ENCODE data around the gene SLC7A5. TPM values are rescaled to one million over a fixed set of nuclear protein-coding genes. Genes with fewer than 3 reads are reported as not detected.

SLC7A5 gene
- total RNA-seq, 1 donor from 2014 or later = 169 TPM

- TF ChIP-seq, protein P1, sequence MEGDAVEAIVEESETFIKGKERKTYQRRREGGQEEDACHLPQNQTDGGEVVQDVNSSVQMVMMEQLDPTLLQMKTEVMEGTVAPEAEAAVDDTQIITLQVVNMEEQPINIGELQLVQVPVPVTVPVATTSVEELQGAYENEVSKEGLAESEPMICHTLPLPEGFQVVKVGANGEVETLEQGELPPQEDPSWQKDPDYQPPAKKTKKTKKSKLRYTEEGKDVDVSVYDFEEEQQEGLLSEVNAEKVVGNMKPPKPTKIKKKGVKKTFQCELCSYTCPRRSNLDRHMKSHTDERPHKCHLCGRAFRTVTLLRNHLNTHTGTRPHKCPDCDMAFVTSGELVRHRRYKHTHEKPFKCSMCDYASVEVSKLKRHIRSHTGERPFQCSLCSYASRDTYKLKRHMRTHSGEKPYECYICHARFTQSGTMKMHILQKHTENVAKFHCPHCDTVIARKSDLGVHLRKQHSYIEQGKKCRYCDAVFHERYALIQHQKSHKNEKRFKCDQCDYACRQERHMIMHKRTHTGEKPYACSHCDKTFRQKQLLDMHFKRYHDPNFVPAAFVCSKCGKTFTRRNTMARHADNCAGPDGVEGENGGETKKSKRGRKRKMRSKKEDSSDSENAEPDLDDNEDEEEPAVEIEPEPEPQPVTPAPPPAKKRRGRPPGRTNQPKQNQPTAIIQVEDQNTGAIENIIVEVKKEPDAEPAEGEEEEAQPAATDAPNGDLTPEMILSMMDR (IDR thresholded peaks at IDR 0.05; ENCODE audit: insufficient read depth, low read length, severe bottlenecking) = no peak
- DNase-seq (ENCODE audit: low read depth) (no peak), FAIRE-seq (peak; percentile 50)
- Histone ChIP-seq H3K4me3 (ENCODE audit: low read depth, low read length) (no peak overlapping the region), H3K36me3 (ENCODE audit: control insufficient read depth, insufficient read depth, low read length) (peaks cover 85% of the 10 kb centered on the region), H3K27me3 (ENCODE audit: control insufficient read depth, insufficient read depth, low read length) (no peaks in the 10 kb centered on the region)
These were observed 27.0 kb downstream of the SLC7A5 start for GRCh38 chr16:87842209-87842869.

- no peak overlapping the region for H3K4me3 ChIP-seq (ENCODE audit: low read depth, low read length)
- H3K36me3 ChIP-seq (ENCODE audit: control insufficient read depth, insufficient read depth, low read length) = peaks cover 85% of the 10 kb centered on the region
- TF ChIP-seq, protein P1 (IDR thresholded peaks at IDR 0.05; ENCODE audit: insufficient read depth, low read length, severe bottlenecking) = no peak
- no peaks in the 10 kb centered on the region for H3K27me3 ChIP-seq (ENCODE audit: control insufficient read depth, insufficient read depth, low read length)
- DNase-seq (ENCODE audit: low read depth) (no peak), FAIRE-seq (no peak)
These were observed 27.7 kb downstream of the SLC7A5 start for GRCh38 chr16:87841340-87842208.

DNA sequence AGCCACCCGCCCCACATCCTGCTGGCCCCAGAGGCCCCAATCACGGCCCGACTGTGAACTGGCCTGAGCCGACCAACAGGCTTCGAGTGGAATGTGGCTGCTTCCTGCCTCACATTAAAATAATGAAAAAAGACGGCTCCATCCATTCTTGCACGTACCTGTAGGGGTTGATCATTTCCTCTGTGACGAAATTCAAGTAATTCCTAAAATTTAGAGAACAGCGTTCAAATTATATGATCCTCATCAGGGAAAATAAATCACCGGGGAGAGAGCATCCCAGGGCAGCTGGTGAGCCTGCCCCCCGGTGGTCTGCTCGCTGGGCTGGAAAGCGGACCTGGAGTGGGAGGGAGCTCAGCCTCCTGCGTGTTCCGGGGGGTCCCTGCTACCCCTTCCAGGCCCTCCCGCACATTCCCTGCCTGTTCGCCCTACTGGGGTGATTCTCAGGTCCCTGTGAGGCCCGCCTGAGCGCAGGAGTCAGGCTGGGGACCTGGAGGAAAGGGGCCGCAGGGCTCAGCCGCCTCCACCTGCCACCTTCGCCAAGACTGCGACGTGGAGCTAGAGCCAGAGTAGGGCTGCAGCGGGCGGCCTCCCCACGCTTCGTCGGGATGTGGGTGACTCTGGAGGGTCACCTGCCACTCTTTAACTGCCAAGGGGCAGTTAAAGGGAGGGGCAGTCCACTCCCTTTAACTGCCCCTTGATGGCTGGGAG is 28.9 kb downstream of the SLC7A5 start:
- no peak for FAIRE-seq
- TF ChIP-seq, protein P1 (IDR thresholded peaks at IDR 0.05; ENCODE audit: insufficient read depth, low read length, severe bottlenecking) = no peak
- Histone ChIP-seq H3K36me3 (ENCODE audit: control insufficient read depth, insufficient read depth, low read length) (peaks cover 89% of the 10 kb centered on the region), H3K4me3 (ENCODE audit: low read depth, low read length) (no peak overlapping the region), H3K27me3 (ENCODE audit: control insufficient read depth, insufficient read depth, low read length) (no peaks in the 10 kb centered on the region)
- DNase-seq (ENCODE audit: low read depth) = no peak

DNA sequence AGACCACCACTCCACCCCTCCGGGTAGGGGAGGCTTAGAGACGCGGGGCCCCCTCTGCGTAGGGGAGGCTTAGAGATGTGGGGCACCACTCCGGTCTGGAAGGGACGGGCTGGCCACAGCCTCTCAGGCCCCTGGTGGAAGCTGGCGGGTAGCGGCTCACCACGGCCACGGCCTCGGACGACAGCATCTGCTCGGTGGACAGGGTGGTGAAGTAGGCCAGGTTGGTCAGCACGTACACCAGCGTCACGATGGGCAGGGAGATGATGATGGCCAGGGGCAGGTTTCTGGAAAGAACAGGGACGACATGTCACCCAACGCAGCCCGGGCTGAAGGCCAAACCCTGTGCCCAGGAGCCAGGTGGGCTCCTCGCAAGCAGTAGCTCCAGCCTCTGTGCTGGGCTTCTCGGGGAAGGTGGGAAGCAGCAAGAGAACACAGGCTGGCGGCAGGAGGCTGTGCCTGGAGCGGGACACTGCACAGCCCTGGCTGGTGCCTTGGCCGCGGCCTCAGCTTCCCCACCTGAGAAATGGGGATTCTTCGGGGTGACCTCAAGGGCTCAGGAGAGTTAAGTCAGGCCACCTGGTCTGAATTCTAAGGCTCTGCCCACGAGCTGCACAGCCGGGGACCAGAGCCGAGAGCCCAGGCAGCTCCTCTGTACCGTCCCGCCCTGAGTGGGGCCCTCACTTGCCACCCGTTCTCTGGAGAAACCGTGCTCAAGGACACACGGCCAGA is 29.6 kb downstream of the SLC7A5 start:
- Histone ChIP-seq H3K36me3 (ENCODE audit: control insufficient read depth, insufficient read depth, low read length) (peaks cover 93% of the 10 kb centered on the region), H3K27me3 (ENCODE audit: control insufficient read depth, insufficient read depth, low read length) (no peaks in the 10 kb centered on the region), H3K4me3 (ENCODE audit: low read depth, low read length) (no peak overlapping the region)
- DNase-seq (ENCODE audit: low read depth) = no peak
- TF ChIP-seq, protein P1 (IDR thresholded peaks at IDR 0.05; ENCODE audit: insufficient read depth, low read length, severe bottlenecking) = no peak
- no peak for FAIRE-seq

DNA sequence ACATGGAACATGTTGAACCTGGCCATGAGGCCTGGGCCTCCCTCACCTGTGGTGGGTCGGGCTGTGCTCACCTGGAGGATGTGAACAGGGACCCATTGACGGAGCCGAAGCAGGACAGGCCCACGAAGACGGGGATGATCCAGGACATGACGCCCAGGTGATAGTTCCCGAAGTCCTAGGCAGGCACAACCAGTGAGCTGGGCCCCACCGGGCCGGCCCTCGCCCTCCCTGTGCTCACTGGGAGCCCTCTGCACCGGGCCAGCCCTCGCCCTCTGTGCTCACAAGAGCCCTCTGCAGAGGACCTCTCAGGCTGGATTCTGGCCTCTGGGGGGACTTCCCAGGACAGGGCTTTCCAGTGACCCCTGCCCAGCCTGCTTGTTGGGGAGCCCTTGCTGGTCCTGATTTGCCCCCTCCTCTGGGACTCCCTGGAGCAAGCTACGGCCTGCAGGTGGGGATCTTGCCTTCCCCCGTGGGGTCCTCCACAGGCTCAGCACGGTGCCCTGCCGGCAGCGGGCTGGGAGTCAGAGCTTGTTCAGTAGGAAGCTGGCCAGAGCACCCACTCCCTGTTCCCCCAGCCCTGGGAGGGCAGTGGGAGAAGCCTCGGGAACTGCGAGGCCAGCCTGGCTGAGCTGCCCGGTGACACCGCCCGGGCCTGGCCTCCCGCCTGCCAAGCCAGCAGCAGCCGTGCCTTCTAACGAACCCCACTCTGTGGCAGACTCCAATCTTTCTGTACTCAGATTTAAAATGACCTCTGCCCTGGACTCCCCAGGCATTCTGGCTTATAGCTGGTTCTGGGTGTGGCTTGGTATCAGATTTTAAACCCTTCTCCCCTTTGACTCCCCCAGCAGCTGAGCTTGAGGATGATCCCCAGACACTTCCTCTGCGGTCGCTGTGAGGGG is 30.4 kb downstream of the SLC7A5 start:
- Histone ChIP-seq H3K36me3 (ENCODE audit: control insufficient read depth, insufficient read depth, low read length) (peaks cover 93% of the 10 kb centered on the region), H3K4me3 (ENCODE audit: low read depth, low read length) (no peak overlapping the region), H3K27me3 (ENCODE audit: control insufficient read depth, insufficient read depth, low read length) (no peaks in the 10 kb centered on the region)
- FAIRE-seq = no peak
- TF ChIP-seq, protein P1 (IDR thresholded peaks at IDR 0.05; ENCODE audit: insufficient read depth, low read length, severe bottlenecking) = no peak
- DNase-seq (ENCODE audit: low read depth) = no peak

Measured in bronchial epithelial cell (primary cell).